K562 treated with DMSO at 1 percent for 48 hours (cell line): ENCODE results near the gene AUNIP. TPM values are rescaled to one million over a fixed set of nuclear protein-coding genes. Genes with fewer than 3 reads are reported as not detected.

Experiments
- total RNA-seq: library from RNA; unstranded; fragments of 300-600 nt; gene quantifications from 2 replicates; pipeline ENCODE4 v1.2.3, GENCODE V29; 2022; ENCODE audit warnings: low replicate concordance; ENCODE audit errors: extremely low read depth

Gene AUNIP, protein sequence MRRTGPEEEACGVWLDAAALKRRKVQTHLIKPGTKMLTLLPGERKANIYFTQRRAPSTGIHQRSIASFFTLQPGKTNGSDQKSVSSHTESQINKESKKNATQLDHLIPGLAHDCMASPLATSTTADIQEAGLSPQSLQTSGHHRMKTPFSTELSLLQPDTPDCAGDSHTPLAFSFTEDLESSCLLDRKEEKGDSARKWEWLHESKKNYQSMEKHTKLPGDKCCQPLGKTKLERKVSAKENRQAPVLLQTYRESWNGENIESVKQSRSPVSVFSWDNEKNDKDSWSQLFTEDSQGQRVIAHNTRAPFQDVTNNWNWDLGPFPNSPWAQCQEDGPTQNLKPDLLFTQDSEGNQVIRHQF
- total RNA-seq: not detected in 2 replicates

DNA sequence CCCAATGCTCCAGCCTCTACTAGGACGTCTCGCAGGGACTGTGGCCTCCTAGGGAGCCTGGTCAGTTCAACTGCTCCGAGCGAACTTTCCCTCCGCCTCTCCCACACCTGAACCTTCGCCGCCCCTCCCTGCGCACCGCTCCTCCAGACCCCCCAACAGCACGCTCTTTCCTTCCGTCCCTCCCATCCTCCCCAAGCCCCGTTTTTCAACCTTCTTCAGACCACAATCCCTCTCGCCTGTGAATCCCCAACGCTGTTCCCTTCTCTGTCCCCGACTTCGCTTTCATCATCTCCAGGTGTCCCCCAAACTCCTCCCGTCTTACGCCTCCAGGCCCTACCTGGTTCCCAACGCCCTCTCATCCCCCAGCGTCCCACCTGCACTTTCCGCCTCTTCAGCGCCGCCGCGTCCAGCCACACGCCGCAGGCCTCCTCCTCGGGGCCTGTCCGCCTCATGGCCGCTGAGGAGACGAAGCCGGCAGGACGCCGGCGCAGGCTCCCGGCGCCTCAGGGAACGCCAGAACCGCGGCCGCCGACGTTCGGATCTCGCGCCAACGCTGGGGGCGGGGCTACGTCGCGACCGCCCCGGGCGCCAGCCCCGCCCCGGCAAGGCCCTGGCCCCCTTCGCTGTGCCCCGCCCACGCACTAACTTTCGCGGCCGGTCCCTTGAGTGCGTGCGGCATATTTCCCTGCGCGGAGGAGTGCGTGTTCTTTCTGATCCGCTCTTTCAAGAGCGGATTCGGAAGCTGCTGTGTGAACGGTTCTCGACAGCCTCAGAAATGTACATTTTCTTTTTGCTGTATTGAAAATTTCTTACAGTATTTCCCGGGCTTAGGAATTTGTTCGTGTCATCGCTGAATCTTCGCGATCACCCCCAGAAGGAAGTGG is at the start of gene AUNIP:
AUNIP (minus strand) TSS at position 552 of the 884 bp plus-strand sequence; CDS start at position 452, 100 bp downstream.

DNA sequence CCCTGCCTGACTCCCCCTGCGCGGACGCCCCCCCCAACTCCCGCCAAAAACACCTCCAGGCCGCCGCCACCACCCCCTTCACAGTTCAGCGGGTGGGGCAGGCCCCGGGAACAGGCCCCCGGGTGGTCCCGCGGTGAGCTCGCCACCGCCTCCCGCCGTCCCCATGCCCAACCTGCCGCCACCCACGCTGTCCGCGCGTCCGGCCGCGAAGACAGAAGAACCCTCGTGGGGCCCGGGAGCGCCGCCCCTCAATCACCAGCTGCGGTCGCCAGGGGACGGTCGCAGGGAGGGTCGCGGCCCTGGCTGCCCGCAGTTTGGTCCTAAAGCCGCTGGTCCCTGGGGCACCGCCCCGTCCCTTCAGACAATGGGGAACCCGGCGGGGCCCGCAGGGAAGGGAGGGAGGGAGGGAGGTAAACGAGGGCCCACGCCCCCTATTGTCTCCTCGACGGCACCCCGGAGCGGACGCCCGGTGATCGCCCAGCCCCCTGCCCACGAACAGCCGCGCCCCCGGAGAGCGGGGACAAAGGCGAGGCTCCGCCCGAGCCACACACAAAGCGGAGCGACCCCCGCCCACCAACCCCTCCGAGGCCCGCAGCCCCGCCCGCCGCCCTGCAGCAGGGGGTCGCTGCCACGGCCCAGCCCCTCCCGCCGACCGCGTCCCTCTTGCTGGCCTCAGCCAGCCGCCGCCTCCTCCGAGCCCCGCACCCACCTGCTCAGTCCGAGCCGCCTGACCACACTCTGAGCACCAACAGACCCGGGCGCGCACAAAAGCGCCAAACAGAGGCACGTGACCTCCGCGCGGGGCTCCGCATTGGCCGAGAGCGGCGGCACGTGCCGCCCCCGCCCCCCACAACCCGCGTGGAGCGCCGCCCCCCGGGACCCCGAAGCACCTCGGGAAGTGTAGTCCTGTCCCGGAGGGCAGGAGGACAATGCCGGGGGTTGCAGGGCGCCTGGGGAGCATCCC is 46.7 kb upstream of the AUNIP start, which contains the start of gene STMN1:
STMN1 (minus strand) TSS at position 740 of the 964 bp plus-strand sequence. CDS start 1,743 bp downstream, outside the sequence.

DNA sequence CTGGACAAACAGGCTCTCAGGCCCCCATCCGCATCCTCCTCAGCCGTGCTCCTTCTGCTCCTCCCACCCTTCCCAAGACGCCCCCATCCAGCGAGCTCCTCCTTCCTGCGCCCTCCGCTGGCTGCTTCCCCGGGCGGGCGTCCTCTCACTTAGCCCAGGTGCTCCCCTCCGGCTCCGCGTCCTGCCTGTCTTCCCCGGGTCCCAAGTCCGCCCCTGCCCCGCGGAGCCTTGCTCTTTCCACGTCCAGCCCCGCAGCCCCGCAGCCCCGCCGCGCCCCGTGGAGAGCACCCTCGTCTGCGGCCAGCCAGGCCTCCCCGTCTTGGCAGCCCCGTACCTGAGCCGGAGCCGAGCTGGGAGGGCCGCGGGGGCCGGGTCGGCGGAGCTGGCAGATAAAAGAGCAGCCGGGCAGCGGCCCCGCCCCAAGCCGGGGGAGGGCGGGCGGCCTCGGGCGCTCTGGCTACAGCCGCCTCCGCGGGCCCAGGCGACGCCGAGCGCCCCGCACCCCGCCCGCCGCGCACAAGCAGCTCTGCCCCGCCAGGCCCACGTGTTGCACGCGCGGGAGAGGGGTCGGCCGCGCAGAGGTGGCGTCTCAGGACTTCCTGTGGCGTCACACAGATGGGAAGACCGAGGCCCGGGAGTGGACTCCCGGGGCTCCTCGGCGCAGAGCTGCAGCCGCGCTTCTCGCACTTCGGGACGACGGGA is 16.0 kb upstream of the AUNIP start, which contains the start of gene PAQR7:
PAQR7 (minus strand) TSS at position 555 of the 702 bp plus-strand sequence. CDS start 11,869 bp downstream, outside the sequence.

DNA sequence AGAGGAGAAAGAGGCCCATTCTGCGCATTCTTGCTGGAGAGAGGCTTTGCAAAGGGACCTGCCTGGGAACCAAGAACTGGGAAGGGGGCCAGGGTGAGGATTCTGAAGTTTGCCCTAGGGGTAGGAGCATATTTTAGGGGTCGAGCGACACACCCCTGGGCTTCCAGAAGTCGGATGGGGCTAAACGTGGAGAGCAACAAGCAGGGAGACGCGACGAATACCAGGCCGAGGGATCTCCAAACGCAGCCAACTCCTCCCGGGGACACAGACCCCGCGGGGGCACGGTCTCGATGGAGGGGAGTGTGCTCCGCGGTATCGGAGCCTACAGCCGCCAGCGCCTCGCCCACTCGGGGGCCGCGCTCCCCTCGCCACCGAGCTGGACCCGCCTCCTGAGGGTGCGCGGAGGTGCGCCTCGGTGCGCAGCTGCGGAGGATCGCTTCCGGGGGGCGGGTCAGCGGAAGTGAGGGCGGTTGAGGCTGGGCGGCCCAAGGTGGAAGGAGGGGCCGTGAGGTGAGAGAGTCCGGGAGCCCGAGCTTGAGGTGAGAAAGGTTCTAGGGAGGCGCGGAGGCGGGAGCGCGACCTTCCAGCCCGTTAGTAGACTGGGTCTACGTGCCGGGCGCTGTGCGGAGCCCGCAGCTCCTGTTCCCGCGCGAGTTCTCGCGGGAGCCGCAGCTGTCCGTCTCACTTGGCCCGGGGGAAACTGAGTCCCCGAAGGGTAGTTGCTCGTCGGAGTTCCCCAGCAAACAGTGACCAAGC is 39.6 kb downstream of the AUNIP start, which contains the start of gene MTFR1L:
MTFR1L (plus strand) TSS at position 464 of the 756 bp plus-strand sequence. CDS start 3,151 bp downstream, outside the sequence.

DNA sequence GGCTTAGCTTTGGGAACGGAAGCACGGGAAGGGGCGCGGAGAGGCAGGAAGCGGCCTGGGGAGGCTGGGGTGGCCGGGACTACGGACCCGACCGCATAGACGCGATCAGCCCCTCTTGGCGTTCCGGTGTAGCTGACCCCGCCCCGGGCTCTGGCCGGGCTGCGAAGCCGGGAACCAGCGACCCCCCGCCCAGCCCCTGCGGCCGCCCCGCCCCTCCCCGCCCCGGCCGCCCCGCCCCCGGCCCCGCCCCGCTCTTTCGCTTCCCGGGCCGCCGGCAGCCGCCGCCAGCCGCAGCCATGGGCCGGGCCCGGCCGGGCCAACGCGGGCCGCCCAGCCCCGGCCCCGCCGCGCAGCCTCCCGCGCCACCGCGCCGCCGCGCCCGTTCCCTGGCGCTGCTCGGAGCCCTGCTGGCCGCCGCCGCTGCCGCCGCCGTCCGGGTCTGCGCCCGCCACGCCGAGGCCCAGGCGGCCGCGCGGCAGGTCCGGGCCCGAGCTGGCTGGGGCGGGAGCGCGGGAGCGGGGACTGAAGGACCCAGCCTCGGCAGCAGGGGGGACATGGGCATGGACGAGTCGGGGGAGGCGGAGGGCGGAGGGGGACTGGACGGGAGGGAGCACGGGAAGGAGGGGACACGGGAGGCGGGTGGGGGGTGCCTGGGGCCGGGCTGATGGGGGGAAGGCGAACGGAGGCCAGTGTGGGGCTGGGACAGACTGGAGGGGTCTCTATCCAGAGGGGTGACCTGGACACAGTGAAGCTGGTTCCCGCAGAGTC is 59.1 kb downstream of the AUNIP start, which contains the start of gene SELENON:
SELENON (plus strand) TSS at position 259 of the 768 bp plus-strand sequence; CDS start at position 297, 38 bp downstream.

Other genes with a start within 250 kb of the AUNIP start
- not detected in 2 replicates for gene MAN1C1, start 242.7 kb downstream of the AUNIP start, total RNA-seq
- gene SELENON, start 59.3 kb downstream of the AUNIP start, total RNA-seq: not detected in 2 replicates
- 870 TPM in 1 of 2 replicates, not detected in the other for gene MTFR1L, start 39.5 kb downstream of the AUNIP start, total RNA-seq
- gene PAQR7, start 16.3 kb upstream of the AUNIP start, total RNA-seq: not detected in 2 replicates
- not detected in 2 replicates for gene STMN1, start 47.0 kb upstream of the AUNIP start, total RNA-seq
- gene PAFAH2, start 138.6 kb upstream of the AUNIP start, total RNA-seq: not detected in 2 replicates
- gene EXTL1, start 162.3 kb upstream of the AUNIP start, total RNA-seq: not detected in 2 replicates
- gene SLC30A2, start 186.7 kb upstream of the AUNIP start, total RNA-seq: not detected in 2 replicates
- not detected in 2 replicates for gene TRIM63, start 208.2 kb upstream of the AUNIP start, total RNA-seq